PC-9 (cell line): ENCODE results near the gene DPH2. TPM values are rescaled to one million over a fixed set of nuclear protein-coding genes. Genes with fewer than 3 reads are reported as not detected.

Source experiments
- BruUV-seq: library from RNA; stranded (reverse); fragments of 400-500 nt; replicated peaks from 2 replicates; lab custom pipeline; 2021; lab: Mats Ljungman, UMichigan
- CTCF ChIA-PET: fragments of 300-600 bp; sonication (Branson Sonifier 250); formaldehyde crosslinking; loops from one replicate; lab custom pipeline; 2022; ENCODE audit warnings: antibody characterized with exemption; lab: Charles Lee
- POLR2A ChIA-PET: fragments of 300-600 bp; sonication (Branson Sonifier 250); formaldehyde crosslinking; loops from one replicate; lab custom pipeline; 2022; ENCODE audit warnings: antibody characterized with exemption; ENCODE audit not compliant: unreplicated experiment; lab: Charles Lee
- DNase-seq, 2 experiments: peaks; one replicate each; pipeline versions ENCODE4 v3.0.0 to v3.0.0-alpha.2; 2015 to 2022; ENCODE audit warnings: mixed read lengths in 1 of 2
- H2AFZ ChIP-seq: fragments of 200-600 bp; sonication (generic); 2 replicates; pipeline ENCODE4 v1.8.1; 2017; ENCODE audit warnings: antibody characterized with exemption
- H3F3A ChIP-seq: fragments of 200-600 bp; sonication (generic); 2 replicates; pipeline ENCODE4 v1.8.1; 2017; ENCODE audit warnings: antibody characterized with exemption, mild to moderate bottlenecking, low read depth; ENCODE audit not compliant: insufficient read depth
- H3K27ac ChIP-seq: fragments of 200-600 bp; sonication (generic); 2 replicates; pipeline ENCODE4 v1.6.1; 2016; ENCODE audit warnings: mixed run types
- H3K27me3 ChIP-seq: fragments of 200-600 bp; sonication (generic); 2 replicates; pipeline ENCODE4 v1.6.1; 2016; ENCODE audit warnings: low read depth, mixed run types; ENCODE audit not compliant: insufficient read depth
- H3K36me3 ChIP-seq: fragments of 200-600 bp; sonication (generic); 2 replicates; pipeline ENCODE4 v1.6.1; 2016; ENCODE audit warnings: low read depth, mixed run types
- H3K4me1 ChIP-seq: fragments of 200-600 bp; sonication (generic); replicated peaks from 2 replicates; pipeline ENCODE4 v1.6.1; 2016; ENCODE audit warnings: mixed run types; ENCODE audit not compliant: insufficient read depth
- H3K4me2 ChIP-seq: fragments of 200-600 bp; sonication (generic); 2 replicates; pipeline ENCODE4 v1.6.1; 2017; ENCODE audit warnings: mixed run types
- H3K4me3 ChIP-seq: fragments of 200-600 bp; sonication (generic); 2 replicates; pipeline ENCODE4 v1.6.1; 2016; ENCODE audit warnings: mixed run types
- H3K79me2 ChIP-seq: fragments of 200-600 bp; sonication (generic); 2 replicates; pipeline ENCODE4 v1.6.1; 2017; ENCODE audit warnings: low read depth, mixed run types
- H3K9me2 ChIP-seq: fragments of 200-600 bp; sonication (generic); 2 replicates; pipeline ENCODE4 v1.8.1; 2017; ENCODE audit warnings: mild to moderate bottlenecking; ENCODE audit not compliant: insufficient read depth
- H3K9me3 ChIP-seq: fragments of 200-600 bp; sonication (generic); 2 replicates; pipeline ENCODE4 v1.8.1; 2016; ENCODE audit warnings: low read depth; ENCODE audit not compliant: insufficient read depth
- H4K20me1 ChIP-seq: fragments of 200-600 bp; sonication (generic); 2 replicates; pipeline ENCODE4 v1.8.1; 2017; ENCODE audit not compliant: insufficient read depth
- EZH2 ChIP-seq: fragments of 200-600 bp; sonication (generic); IDR thresholded peaks from 2 replicates; pipeline ENCODE4 v1.8.0; 2017; ENCODE audit warnings: antibody characterized with exemption, low read depth
- intact Hi-C: fragments of 100-400 bp; cut with micrococcal nuclease; formaldehyde crosslinking; loops from one replicate; pipeline ENCODE4 v1.10.0; 2022; ENCODE audit not compliant: unreplicated experiment
- total RNA-seq: library from RNA; stranded (reverse); gene quantifications from 2 replicates; pipeline ENCODE4 v1.2.3, GENCODE V29; 2021
- TF ChIP-seq, protein P1 (sequence below): fragments of 200-600 bp; sonication (generic); conservative IDR thresholded peaks from 2 replicates; pipeline ENCODE4 v1.6.1; 2017; ENCODE audit warnings: mixed run types, antibody characterized with exemption, mild to moderate bottlenecking, moderate library complexity

The DPH2 gene
- total RNA-seq, 1 experiment from 2014 or later: 37.8 TPM

DNA sequence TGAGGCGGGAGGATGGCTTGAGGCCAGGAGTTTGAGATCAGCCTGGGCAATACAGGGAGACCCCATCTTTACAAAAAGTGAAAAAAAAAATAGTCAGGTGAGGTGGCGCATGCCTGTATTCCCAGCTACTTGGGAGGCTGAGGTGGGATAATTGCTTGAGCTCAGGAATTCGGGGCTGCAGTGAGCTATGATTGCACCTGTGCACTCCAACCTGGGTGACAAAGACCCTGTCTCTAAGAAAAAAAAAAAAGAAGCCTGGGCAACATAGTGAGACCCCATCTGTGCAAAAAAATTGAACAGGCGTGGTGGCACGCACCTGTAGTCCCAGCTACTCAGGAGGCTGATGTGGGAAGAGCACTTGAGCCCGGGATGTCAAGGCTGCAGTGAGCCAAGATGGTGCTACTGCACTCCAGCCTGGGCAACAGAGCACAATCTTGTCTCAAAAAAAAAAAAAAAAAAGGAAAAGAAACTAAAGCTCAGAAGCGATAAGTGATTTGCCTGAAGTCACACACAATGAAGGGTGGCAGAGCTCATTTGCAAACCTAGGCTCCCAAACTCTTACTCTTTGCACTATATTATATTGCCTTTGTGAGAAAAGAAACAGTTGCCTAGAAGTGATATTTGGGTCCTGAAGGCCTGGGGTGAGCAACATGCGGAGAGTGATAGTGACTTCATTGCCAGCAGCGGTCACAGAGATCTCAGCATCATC, 23.6 kb downstream of the DPH2 start:
- H3K4me3 ChIP-seq: peak overlapping the region; percentile 59; the same call in 1 of the 2 replicates
- no peaks in the 10 kb centered on the region for H3K36me3 ChIP-seq
- no peak for DNase-seq
- no peaks in the 10 kb centered on the region for H3K27me3 ChIP-seq
- H3K27ac ChIP-seq: no peak overlapping the region; the same call in 1 of the 2 replicates
- peaks cover 49% of the 10 kb centered on the region for H3F3A ChIP-seq
- H3K9me3 ChIP-seq: no peaks in the 10 kb centered on the region
- BruUV-seq: no TSS peak
- intact Hi-C loops: loop anchor here (5.0 kb wide), 2 partner anchors 39 to 231 kb away; partner anchors contain the start of gene SLC6A9
- H4K20me1 ChIP-seq: no peaks in the 10 kb centered on the region; the same call in 1 of the 2 replicates
- TF ChIP-seq, protein P1, sequence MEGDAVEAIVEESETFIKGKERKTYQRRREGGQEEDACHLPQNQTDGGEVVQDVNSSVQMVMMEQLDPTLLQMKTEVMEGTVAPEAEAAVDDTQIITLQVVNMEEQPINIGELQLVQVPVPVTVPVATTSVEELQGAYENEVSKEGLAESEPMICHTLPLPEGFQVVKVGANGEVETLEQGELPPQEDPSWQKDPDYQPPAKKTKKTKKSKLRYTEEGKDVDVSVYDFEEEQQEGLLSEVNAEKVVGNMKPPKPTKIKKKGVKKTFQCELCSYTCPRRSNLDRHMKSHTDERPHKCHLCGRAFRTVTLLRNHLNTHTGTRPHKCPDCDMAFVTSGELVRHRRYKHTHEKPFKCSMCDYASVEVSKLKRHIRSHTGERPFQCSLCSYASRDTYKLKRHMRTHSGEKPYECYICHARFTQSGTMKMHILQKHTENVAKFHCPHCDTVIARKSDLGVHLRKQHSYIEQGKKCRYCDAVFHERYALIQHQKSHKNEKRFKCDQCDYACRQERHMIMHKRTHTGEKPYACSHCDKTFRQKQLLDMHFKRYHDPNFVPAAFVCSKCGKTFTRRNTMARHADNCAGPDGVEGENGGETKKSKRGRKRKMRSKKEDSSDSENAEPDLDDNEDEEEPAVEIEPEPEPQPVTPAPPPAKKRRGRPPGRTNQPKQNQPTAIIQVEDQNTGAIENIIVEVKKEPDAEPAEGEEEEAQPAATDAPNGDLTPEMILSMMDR: no peak
- no peak for TF ChIP-seq EZH2
- CTCF ChIA-PET: interaction anchor here (0.6 to 0.9 kb wide), 3 partner anchors 43 to 68 kb away, joined by 3 to 11 read pairs (median 3); no protein-coding TSS in a partner anchor
- no peaks in the 10 kb centered on the region for H3K79me2 ChIP-seq
- no peak overlapping the region for H2AFZ ChIP-seq
- H3K9me2 ChIP-seq: no peaks in the 10 kb centered on the region
- H3K4me2 ChIP-seq: peak overlapping the region; percentile 97
- H3K4me1 ChIP-seq: peaks cover 25% of the 10 kb centered on the region
- POLR2A ChIA-PET: interaction anchor here (0.5 to 0.7 kb wide), 2 partner anchors 35 to 708 kb away, joined by 4 to 9 read pairs; partner anchors contain the start of gene C1orf210

DNA sequence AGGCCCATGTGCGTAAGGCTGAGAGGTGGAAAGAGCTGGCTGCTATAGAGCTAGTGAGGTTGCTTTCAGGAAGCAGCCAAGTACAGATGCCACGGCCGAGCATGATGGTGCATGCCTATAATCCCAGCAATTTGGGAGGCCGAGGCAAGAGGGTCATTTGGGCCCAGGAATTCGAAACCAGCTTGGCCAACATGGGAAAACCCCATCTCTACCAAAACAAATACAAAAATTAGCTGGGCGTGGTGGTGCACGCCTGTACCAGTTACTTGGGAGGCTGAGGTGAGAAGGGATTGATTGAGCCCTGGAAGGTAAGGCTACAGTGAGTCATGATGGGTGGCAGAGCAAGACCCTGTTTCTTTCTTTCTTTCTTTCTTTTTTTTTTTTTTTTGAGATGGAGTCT, 24.3 kb downstream of the DPH2 start:
- no TSS peak for BruUV-seq
- H3K27ac ChIP-seq: no peak overlapping the region
- no peaks in the 10 kb centered on the region for H3K27me3 ChIP-seq
- CTCF ChIA-PET: interaction anchor here (0.6 to 0.9 kb wide), 2 partner anchors 37 to 54 kb away, joined by 6 to 11 read pairs; partner anchors contain the start of gene SLC6A9
- no peaks in the 10 kb centered on the region; the same call in 1 of the 2 replicates for H4K20me1 ChIP-seq
- no peaks in the 10 kb centered on the region for H3K9me2 ChIP-seq
- POLR2A ChIA-PET: no interaction called here
- H3K9me3 ChIP-seq: no peaks in the 10 kb centered on the region
- peak in 1 of 2 experiments; percentile 6 for DNase-seq
- intact Hi-C loops: loop anchor here (5.0 kb wide), 2 partner anchors 38 to 232 kb away; partner anchors contain the start of gene SLC6A9
- TF ChIP-seq, protein P1: no peak
- no peak for TF ChIP-seq EZH2
- H3K4me1 ChIP-seq: peaks cover 25% of the 10 kb centered on the region
- no peak overlapping the region for H3K4me2 ChIP-seq
- H3K4me3 ChIP-seq: no peak overlapping the region
- no peaks in the 10 kb centered on the region for H3K36me3 ChIP-seq
- H3F3A ChIP-seq: peaks cover 49% of the 10 kb centered on the region
- no peak overlapping the region for H2AFZ ChIP-seq
- no peaks in the 10 kb centered on the region for H3K79me2 ChIP-seq

DNA sequence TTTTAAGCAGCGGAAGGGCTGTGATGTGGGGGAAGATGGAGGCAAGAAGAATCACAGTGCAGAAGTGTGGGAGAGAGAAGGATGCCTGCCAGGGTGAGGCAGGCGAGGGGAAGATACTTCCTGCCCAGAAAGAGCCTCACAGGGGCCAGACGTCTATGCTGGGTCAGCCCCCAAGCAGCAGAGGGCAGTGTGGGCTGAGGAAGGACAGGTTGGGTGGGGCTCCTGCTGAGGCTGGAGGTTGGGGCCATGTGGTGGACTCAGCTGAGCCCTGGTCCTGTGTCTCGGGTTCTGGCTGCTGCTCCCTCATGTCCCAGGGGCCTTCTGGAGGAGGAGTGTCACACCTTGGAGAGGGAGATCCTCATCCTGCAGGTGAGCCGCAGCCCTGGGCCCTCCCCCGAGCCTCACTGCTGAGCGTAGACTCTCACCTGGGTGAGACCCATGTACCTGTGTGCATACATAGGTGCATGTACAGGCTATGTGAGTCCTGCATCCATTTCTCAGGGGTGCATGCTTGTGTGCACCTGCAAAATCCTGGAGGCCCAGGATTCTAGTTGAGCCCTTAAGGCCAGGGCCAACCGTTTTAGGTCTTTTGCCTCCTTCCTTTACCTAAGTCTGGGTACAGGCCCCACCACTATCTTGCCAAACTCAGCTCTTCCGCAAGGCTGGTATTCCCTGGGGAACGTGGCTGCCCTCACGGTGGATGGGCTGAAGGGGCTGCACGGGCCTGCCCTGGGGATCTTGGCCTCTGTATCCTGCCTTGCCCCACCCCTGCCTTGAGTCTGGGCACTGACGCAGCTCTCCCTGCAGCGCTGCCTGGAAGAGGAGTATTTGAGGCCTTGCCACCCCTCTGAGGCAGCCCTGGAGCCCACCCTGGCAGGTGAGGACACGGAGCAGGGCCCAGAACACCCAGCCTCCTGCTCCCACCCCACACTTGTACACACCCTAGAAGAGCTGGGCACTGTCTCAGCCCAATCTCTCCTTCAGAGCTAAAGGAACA, 25.3 kb downstream of the DPH2 start:
- no peak for TF ChIP-seq EZH2
- TF ChIP-seq, protein P1: peak; percentile 51; the same call in 1 of the 2 replicates
- intact Hi-C loops: loop anchor here (5.0 kb wide), 2 partner anchors 37 to 233 kb away; partner anchors contain the start of gene SLC6A9
- POLR2A ChIA-PET: interaction anchor here (0.5 kb wide), 1 partner anchor 20 kb away, joined by 9 read pairs; no protein-coding TSS in a partner anchor
- CTCF ChIA-PET: no interaction called here
- 0 out of 2 replicates have a peak, but pooled peaks cover under 1% of the 10 kb centered on the region for H3K36me3 ChIP-seq
- H3K9me2 ChIP-seq: no peaks in the 10 kb centered on the region
- peaks cover 58% of the 10 kb centered on the region for H3F3A ChIP-seq
- H4K20me1 ChIP-seq: no peaks in the 10 kb centered on the region; the same call in none of the 2 replicates
- no peak overlapping the region for H3K27ac ChIP-seq
- H3K9me3 ChIP-seq: no peaks in the 10 kb centered on the region
- H3K79me2 ChIP-seq: no peaks in the 10 kb centered on the region
- no peak overlapping the region for H3K4me3 ChIP-seq
- DNase-seq: peak; percentile 34 to 51
- no TSS peak for BruUV-seq
- H2AFZ ChIP-seq: no peak overlapping the region
- no peak overlapping the region for H3K4me2 ChIP-seq
- no peaks in the 10 kb centered on the region for H3K27me3 ChIP-seq
- peaks cover 18% of the 10 kb centered on the region for H3K4me1 ChIP-seq
